Adrenal gland (tissue), 5 donors: ENCODE results near the gene TIMM44.

Experiments
- CTCF ChIP-seq, 6 experiments: fragments of 450-650 bp in 4 of 6; fragments of 200-600 bp in 2 of 6; sonication (generic) in 1 of 6; IDR thresholded peaks; 1 replicate in 5 of 6; 2 replicates in 1 of 6; pipeline versions ENCODE4 v1.5.1 to v1.8.0; 2016 to 2021; ENCODE audit warnings: antibody characterized with exemption in 6 of 6, mild to moderate bottlenecking in 2 of 6, moderate library complexity in 1 of 6
- POLR2A ChIP-seq, 2 donors: fragments of 450-650 bp; IDR thresholded peaks; one replicate each; pipeline ENCODE4 v1.6.1; 2017; ENCODE audit warnings: antibody characterized with exemption in 2 of 2, mild to moderate bottlenecking in 2 of 2, moderate library complexity in 1 of 2
- donor health status: DM: no; HTN: no; CAD: no.

DNA sequence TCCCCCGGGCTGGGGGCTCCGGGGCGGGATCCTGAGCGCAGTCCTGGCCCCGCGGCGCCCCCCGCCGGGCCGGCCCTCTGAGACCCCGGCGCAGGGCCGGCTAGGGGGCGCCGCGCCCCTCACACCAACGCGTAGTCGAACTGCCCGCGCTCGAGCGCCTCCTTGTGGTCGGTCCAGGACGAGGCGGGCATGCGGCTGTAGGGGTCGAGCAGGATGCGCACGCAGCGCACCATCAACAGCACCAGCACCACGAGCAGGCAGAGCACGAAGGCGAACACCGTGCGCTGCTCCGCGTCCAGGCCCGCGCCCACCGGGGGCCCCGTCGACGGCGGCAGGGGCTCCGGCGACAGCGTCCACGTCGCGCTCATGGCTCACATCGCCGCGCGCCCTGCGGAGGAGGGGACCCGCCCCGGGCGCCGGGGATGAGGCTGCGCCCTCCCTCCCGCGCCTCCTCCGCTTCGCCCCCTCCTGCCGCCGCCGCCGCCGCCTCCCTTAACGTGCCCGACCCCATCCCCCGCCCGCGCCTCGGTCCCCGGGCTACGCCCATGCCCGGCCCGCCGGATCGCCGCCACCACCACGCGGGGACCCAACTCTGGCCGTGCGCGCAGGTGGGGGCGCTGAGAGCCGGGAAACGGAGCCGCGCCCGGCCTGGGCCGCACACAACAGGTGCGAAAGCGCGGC is 18.2 kb downstream of the TIMM44 start:
- TF ChIP-seq CTCF (IDR thresholded peaks at IDR 0.05) (peak; percentile 18 to 83 (median 60)), POLR2A (IDR thresholded peaks at IDR 0.05) (no peak)
